OCI-LY3 (cell line): ENCODE results near the gene OSR1.

Experiments used
- H2AFZ ChIP-seq: fragments of 200-600, 300-600 bp; shearing (Covaris generic); 2 replicates; pipeline ENCODE4 v1.6.0; 2014; ENCODE audit warnings: antibody characterized with exemption, low read depth, low read length
- H3K27ac ChIP-seq: fragments of 200-600, 300-600 bp; sonication (generic); 2 replicates; pipeline ENCODE4 v1.5.1; 2014; ENCODE audit warnings: mild to moderate bottlenecking, low read length, moderate library complexity, mixed read lengths
- H3K27me3 ChIP-seq: fragments of 200-600, 300-600 bp; sonication (generic); 2 replicates; pipeline ENCODE4 v1.6.1; 2014; ENCODE audit warnings: low read depth, low read length, mixed read lengths
- H3K36me3 ChIP-seq: fragments of 200-600, 300-600 bp; sonication (generic); replicated peaks from 2 replicates; pipeline ENCODE3; 2014; ENCODE audit warnings: low read depth, low read length, mixed read lengths
- H3K4me1 ChIP-seq: fragments of 300-600, 200-600 bp; sonication (generic); 2 replicates; pipeline ENCODE4 v1.6.1; 2014; ENCODE audit warnings: low read length, mixed read lengths
- H3K4me2 ChIP-seq: fragments of 200-600, 300-600 bp; sonication (generic); 2 replicates; pipeline ENCODE4 v1.6.1; 2014; ENCODE audit warnings: low read length, mixed read lengths
- H3K4me3 ChIP-seq: fragments of 300-600, 200-600 bp; sonication (generic); 2 replicates; pipeline ENCODE4 v1.5.1; 2014; ENCODE audit warnings: antibody characterized with exemption, mild to moderate bottlenecking, low read length, moderate library complexity
- H3K79me2 ChIP-seq: fragments of 300-600, 200-600 bp; shearing (Covaris generic); 2 replicates; pipeline ENCODE4 v1.6.1; 2014; ENCODE audit warnings: mild to moderate bottlenecking, low read length, mixed read lengths
- H3K9ac ChIP-seq: fragments of 300-600, 200-600 bp; shearing (Covaris generic); 2 replicates; pipeline ENCODE4 v1.6.0; 2014; ENCODE audit warnings: mild to moderate bottlenecking, low read length, moderate library complexity
- H3K9me3 ChIP-seq: fragments of 200-600, 300-600 bp; shearing (Covaris generic); 2 replicates; pipeline ENCODE4 v1.6.1; 2014; ENCODE audit warnings: low read length, mixed read lengths; ENCODE audit not compliant: insufficient read depth
- H4K20me1 ChIP-seq: fragments of 200-600, 300-600 bp; sonication (generic); 2 replicates; pipeline ENCODE4 v1.6.1; 2016; ENCODE audit warnings: low read length, mixed read lengths; ENCODE audit not compliant: insufficient read depth
- EZH2phosphoT487 ChIP-seq: fragments of 200-600 bp; shearing (Covaris generic); IDR thresholded peaks from 2 replicates; pipeline ENCODE4 v1.6.1; 2018; ENCODE audit warnings: antibody characterized with exemption, mixed run types, low read depth
- TF ChIP-seq, protein P1 (sequence below): fragments of 200-600, 300-600 bp; sonication (generic); IDR thresholded peaks from 2 replicates; pipeline ENCODE4 v1.5.1; 2014; ENCODE audit warnings: antibody characterized with exemption, low read length, low read depth

OSR1 gene

GRCh38 chr2:19346983-19347618 lies 11.3 kb downstream of the OSR1 start:
- no peak for TF ChIP-seq EZH2phosphoT487
- TF ChIP-seq, protein P1, sequence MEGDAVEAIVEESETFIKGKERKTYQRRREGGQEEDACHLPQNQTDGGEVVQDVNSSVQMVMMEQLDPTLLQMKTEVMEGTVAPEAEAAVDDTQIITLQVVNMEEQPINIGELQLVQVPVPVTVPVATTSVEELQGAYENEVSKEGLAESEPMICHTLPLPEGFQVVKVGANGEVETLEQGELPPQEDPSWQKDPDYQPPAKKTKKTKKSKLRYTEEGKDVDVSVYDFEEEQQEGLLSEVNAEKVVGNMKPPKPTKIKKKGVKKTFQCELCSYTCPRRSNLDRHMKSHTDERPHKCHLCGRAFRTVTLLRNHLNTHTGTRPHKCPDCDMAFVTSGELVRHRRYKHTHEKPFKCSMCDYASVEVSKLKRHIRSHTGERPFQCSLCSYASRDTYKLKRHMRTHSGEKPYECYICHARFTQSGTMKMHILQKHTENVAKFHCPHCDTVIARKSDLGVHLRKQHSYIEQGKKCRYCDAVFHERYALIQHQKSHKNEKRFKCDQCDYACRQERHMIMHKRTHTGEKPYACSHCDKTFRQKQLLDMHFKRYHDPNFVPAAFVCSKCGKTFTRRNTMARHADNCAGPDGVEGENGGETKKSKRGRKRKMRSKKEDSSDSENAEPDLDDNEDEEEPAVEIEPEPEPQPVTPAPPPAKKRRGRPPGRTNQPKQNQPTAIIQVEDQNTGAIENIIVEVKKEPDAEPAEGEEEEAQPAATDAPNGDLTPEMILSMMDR = no peak
- Histone ChIP-seq H3K79me2 (peaks cover 15% of the 10 kb centered on the region), H3K9ac (peak overlapping the region; percentile 92), H3K36me3 (no peaks in the 10 kb centered on the region), H3K4me3 (peak overlapping the region; percentile 93), H4K20me1 (no peaks in the 10 kb centered on the region), H3K4me2 (peak overlapping the region; percentile 84), H3K4me1 (peaks cover 9% of the 10 kb centered on the region), H3K27ac (peak overlapping the region; percentile 45), H3K9me3 (no peaks in the 10 kb centered on the region), H3K27me3 (no peaks in the 10 kb centered on the region), H2AFZ (0 out of 2 replicates have a peak overlapping the region, but pooled peaks have one; percentile 90)

DNA sequence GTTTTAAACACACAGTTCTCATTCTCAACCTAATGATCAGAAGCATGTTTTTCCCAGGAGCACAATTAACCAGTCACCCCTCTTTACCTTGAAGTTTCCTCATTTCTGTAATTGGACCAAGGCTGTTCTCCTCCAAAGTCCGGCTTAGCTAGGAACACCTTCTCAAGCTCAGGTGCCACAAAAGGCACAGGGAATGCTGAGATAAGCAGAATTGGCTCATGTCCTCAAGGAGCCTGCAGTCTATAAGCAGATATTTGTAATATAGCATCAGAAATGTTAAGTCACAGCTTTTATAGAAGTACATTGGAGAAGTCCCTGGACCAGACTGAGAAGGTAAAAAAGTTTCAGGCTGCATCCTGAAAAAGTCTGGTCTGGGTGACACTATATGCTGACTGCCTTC lies 20.7 kb downstream of the OSR1 start:
- Histone ChIP-seq H3K27me3 (no peaks in the 10 kb centered on the region), H3K79me2 (no peaks in the 10 kb centered on the region), H3K27ac (no peak overlapping the region), H3K4me3 (no peak overlapping the region), H3K4me2 (no peak overlapping the region), H3K9ac (no peak overlapping the region), H3K9me3 (no peaks in the 10 kb centered on the region), H3K4me1 (no peaks in the 10 kb centered on the region), H3K36me3 (no peaks in the 10 kb centered on the region), H2AFZ (no peak overlapping the region), H4K20me1 (no peaks in the 10 kb centered on the region)
- TF ChIP-seq EZH2phosphoT487 = no peak
- TF ChIP-seq, protein P1 = no peak

GRCh38 chr2:19337202-19337601 lies 21.2 kb downstream of the OSR1 start:
- H4K20me1 ChIP-seq = no peaks in the 10 kb centered on the region
- H3K27ac ChIP-seq = no peak overlapping the region
- H3K4me1 ChIP-seq = no peaks in the 10 kb centered on the region
- no peak overlapping the region for H3K9ac ChIP-seq
- no peak overlapping the region for H3K4me2 ChIP-seq
- no peaks in the 10 kb centered on the region for H3K79me2 ChIP-seq
- H3K36me3 ChIP-seq = no peaks in the 10 kb centered on the region
- no peak for TF ChIP-seq EZH2phosphoT487
- TF ChIP-seq, protein P1 = no peak
- no peaks in the 10 kb centered on the region for H3K9me3 ChIP-seq
- H3K27me3 ChIP-seq = no peaks in the 10 kb centered on the region
- no peak overlapping the region for H2AFZ ChIP-seq
- H3K4me3 ChIP-seq = no peak overlapping the region

DNA sequence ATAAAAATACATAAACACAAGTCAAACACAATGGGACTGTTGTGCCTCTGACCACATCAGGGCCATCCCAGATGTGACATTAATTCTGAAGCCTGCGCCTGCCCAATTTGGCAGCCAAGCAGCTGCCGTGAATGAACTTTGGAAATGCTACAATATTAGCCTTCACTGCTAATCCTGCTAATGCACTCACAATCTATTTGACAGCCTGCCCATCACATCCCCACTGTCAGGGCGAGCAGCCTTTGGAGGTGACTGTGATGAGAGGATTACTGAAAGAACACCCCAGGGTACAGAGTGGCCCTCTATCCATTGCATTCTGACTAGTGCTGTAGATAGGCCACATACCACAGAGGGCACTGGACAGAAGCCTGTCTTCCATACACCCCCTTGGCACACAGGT lies 21.6 kb downstream of the OSR1 start:
- Histone ChIP-seq H4K20me1 (no peaks in the 10 kb centered on the region), H3K9ac (no peak overlapping the region), H3K27me3 (no peaks in the 10 kb centered on the region), H3K9me3 (no peaks in the 10 kb centered on the region), H3K27ac (no peak overlapping the region), H3K4me2 (no peak overlapping the region), H3K36me3 (no peaks in the 10 kb centered on the region), H2AFZ (no peak overlapping the region), H3K79me2 (no peaks in the 10 kb centered on the region), H3K4me3 (no peak overlapping the region), H3K4me1 (no peaks in the 10 kb centered on the region)
- no peak for TF ChIP-seq EZH2phosphoT487
- TF ChIP-seq, protein P1 = no peak
